GM23338 (cell line): ENCODE results near the gene HBM. TPM values are rescaled to one million over a fixed set of nuclear protein-coding genes. Genes with fewer than 3 reads are reported as not detected.
A peak's percentile ranks its signal among the peaks of the same experiment; 100 is the strongest.

Source experiments
- ATAC-seq: fragments of 200-7000 bp; cut with Tn5 transposase; 3 replicates; pipeline ENCODE4 v1.9.1; 2020
- DNase-seq: peaks from one replicate; pipeline ENCODE4 v3.0.0-alpha.2; 2015; ENCODE audit warnings: low spot score
- H2AFZ ChIP-seq: fragments of 200-600 bp; sonication (generic); 2 replicates; pipeline ENCODE4 v1.8.0; 2016; ENCODE audit warnings: antibody characterized with exemption, mild to moderate bottlenecking, moderate library complexity
- H3F3A ChIP-seq: fragments of 200-600 bp; sonication (generic); replicated peaks from 2 replicates; pipeline ENCODE4 v1.8.0; 2017; ENCODE audit warnings: antibody characterized with exemption, mixed run types, low read depth
- H3K27ac ChIP-seq: fragments of 200-600 bp; sonication (generic); 2 replicates; pipeline ENCODE4 v1.6.1; 2016; ENCODE audit warnings: low read depth
- H3K27me3 ChIP-seq: fragments of 200-600 bp; sonication (generic); 2 replicates; pipeline ENCODE4 v1.8.0; 2016; ENCODE audit warnings: mild to moderate bottlenecking, mixed run types, moderate library complexity; ENCODE audit not compliant: insufficient read depth
- H3K36me3 ChIP-seq: fragments of 200-600 bp; sonication (generic); 2 replicates; pipeline ENCODE4 v1.8.0; 2016; ENCODE audit warnings: mild to moderate bottlenecking; ENCODE audit not compliant: insufficient read depth
- H3K4me1 ChIP-seq: fragments of 200-600 bp; sonication (generic); 2 replicates; pipeline ENCODE4 v1.8.0; 2016; ENCODE audit warnings: mild to moderate bottlenecking, moderate library complexity; ENCODE audit not compliant: insufficient read depth
- H3K4me2 ChIP-seq: fragments of 200-600 bp; sonication (generic); 2 replicates; pipeline ENCODE4 v1.7.1; 2017; ENCODE audit warnings: mixed run types
- H3K4me3 ChIP-seq: fragments of 200-600 bp; sonication (generic); 2 replicates; pipeline ENCODE4 v1.6.1; 2016; ENCODE audit warnings: mixed run types
- H3K79me2 ChIP-seq: fragments of 200-600 bp; sonication (generic); replicated peaks from 2 replicates; pipeline ENCODE4 v1.8.0; 2017; ENCODE audit warnings: mild to moderate bottlenecking; ENCODE audit not compliant: insufficient read depth
- H3K9me2 ChIP-seq: fragments of 200-600 bp; sonication (generic); 2 replicates; pipeline ENCODE4 v1.8.0; 2017; ENCODE audit not compliant: insufficient read depth
- H4K20me1 ChIP-seq: fragments of 200-600 bp; sonication (generic); replicated peaks from 2 replicates; pipeline ENCODE4 v1.8.0; 2017; ENCODE audit warnings: mild to moderate bottlenecking; ENCODE audit not compliant: insufficient read depth
- H3K27ac Mint-ChIP-seq: 2 replicates; pipeline ENCODE4 v1.8.0; 2020; ENCODE audit warnings: inconsistent platforms, mild to moderate bottlenecking, moderate library complexity, mixed read lengths
- H3K27me3 Mint-ChIP-seq: 3 replicates; pipeline ENCODE4 v1.8.0; 2022; ENCODE audit warnings: low read depth, mild to moderate bottlenecking, moderate library complexity, mixed read lengths, inconsistent platforms; ENCODE audit not compliant: insufficient read depth, poor library complexity
- H3K36me3 Mint-ChIP-seq: 3 replicates; pipeline ENCODE4 v1.8.0; 2021; ENCODE audit warnings: low read depth, mild to moderate bottlenecking, inconsistent platforms, moderate library complexity, mixed read lengths
- H3K4me1 Mint-ChIP-seq: 3 replicates; pipeline ENCODE4 v1.8.0; 2020; ENCODE audit warnings: mild to moderate bottlenecking, inconsistent platforms, mixed read lengths
- H3K4me3 Mint-ChIP-seq: 3 replicates; pipeline ENCODE4 v1.8.0; 2021; ENCODE audit warnings: moderate library complexity, mild to moderate bottlenecking, inconsistent platforms, mixed read lengths
- H3K9me3 Mint-ChIP-seq: 3 replicates; pipeline ENCODE4 v1.8.0; 2020; ENCODE audit warnings: moderate library complexity, mild to moderate bottlenecking, inconsistent platforms, mixed read lengths
- EZH2phosphoT487 ChIP-seq: fragments of 200-600 bp; sonication (generic); IDR thresholded peaks from one replicate; pipeline ENCODE4 v1.8.1; 2018; ENCODE audit warnings: antibody characterized with exemption; ENCODE audit not compliant: unreplicated experiment
- NANOG ChIP-seq: IDR thresholded peaks from 2 replicates; pipeline ENCODE4 v1.6.1; 2016; ENCODE audit warnings: antibody characterized with exemption, borderline replicate concordance
- ZNF331 ChIP-seq: fragments of 250-450 bp; sonication (Bioruptor Pico); IDR thresholded peaks from 2 replicates; pipeline ENCODE4 v1.5.0; 2020; ENCODE audit warnings: low read depth, mild to moderate bottlenecking, moderate library complexity
- polyA plus RNA-seq: library from polyadenylated mRNA; unstranded; fragments of >200 nt; fragmentation: Nextera tagmentation; extraction: Ambion mirVana; gene quantifications from 2 replicates; pipeline ENCODE4 v1.2.1, GENCODE V29; 2016
- total RNA-seq: library from RNA; depleted of rRNA; stranded (reverse); fragments of >200 nt; shearing (Covaris generic); gene quantifications from 2 replicates; pipeline ENCODE4 v1.2.3, GENCODE V29; 2014
- TF ChIP-seq, protein P1 (sequence below): fragments of 250-450 bp; sonication (Bioruptor Pico); IDR thresholded peaks from 2 replicates; pipeline ENCODE4 v1.5.0; 2020; ENCODE audit warnings: mild to moderate bottlenecking, moderate library complexity
- TF ChIP-seq, protein P2 (sequence below), 2 experiments: fragments of 200-600 bp in 1 of 2; sonication (generic) in 1 of 2; conservative IDR thresholded peaks; 2 replicates each; pipeline versions ENCODE4 v1.5.1 to v1.6.1; 2016 to 2017; ENCODE audit warnings: antibody characterized with exemption in 2 of 2, low read depth in 2 of 2, mild to moderate bottlenecking in 2 of 2, moderate library complexity in 1 of 2

Gene HBM
- total and polyA plus RNA-seq, 2 experiments from 2014 or later, result not detected

GRCh38 chr16:189604-190186, 23.9 kb downstream of the HBM start (continued):
- TF ChIP-seq, protein P1, sequence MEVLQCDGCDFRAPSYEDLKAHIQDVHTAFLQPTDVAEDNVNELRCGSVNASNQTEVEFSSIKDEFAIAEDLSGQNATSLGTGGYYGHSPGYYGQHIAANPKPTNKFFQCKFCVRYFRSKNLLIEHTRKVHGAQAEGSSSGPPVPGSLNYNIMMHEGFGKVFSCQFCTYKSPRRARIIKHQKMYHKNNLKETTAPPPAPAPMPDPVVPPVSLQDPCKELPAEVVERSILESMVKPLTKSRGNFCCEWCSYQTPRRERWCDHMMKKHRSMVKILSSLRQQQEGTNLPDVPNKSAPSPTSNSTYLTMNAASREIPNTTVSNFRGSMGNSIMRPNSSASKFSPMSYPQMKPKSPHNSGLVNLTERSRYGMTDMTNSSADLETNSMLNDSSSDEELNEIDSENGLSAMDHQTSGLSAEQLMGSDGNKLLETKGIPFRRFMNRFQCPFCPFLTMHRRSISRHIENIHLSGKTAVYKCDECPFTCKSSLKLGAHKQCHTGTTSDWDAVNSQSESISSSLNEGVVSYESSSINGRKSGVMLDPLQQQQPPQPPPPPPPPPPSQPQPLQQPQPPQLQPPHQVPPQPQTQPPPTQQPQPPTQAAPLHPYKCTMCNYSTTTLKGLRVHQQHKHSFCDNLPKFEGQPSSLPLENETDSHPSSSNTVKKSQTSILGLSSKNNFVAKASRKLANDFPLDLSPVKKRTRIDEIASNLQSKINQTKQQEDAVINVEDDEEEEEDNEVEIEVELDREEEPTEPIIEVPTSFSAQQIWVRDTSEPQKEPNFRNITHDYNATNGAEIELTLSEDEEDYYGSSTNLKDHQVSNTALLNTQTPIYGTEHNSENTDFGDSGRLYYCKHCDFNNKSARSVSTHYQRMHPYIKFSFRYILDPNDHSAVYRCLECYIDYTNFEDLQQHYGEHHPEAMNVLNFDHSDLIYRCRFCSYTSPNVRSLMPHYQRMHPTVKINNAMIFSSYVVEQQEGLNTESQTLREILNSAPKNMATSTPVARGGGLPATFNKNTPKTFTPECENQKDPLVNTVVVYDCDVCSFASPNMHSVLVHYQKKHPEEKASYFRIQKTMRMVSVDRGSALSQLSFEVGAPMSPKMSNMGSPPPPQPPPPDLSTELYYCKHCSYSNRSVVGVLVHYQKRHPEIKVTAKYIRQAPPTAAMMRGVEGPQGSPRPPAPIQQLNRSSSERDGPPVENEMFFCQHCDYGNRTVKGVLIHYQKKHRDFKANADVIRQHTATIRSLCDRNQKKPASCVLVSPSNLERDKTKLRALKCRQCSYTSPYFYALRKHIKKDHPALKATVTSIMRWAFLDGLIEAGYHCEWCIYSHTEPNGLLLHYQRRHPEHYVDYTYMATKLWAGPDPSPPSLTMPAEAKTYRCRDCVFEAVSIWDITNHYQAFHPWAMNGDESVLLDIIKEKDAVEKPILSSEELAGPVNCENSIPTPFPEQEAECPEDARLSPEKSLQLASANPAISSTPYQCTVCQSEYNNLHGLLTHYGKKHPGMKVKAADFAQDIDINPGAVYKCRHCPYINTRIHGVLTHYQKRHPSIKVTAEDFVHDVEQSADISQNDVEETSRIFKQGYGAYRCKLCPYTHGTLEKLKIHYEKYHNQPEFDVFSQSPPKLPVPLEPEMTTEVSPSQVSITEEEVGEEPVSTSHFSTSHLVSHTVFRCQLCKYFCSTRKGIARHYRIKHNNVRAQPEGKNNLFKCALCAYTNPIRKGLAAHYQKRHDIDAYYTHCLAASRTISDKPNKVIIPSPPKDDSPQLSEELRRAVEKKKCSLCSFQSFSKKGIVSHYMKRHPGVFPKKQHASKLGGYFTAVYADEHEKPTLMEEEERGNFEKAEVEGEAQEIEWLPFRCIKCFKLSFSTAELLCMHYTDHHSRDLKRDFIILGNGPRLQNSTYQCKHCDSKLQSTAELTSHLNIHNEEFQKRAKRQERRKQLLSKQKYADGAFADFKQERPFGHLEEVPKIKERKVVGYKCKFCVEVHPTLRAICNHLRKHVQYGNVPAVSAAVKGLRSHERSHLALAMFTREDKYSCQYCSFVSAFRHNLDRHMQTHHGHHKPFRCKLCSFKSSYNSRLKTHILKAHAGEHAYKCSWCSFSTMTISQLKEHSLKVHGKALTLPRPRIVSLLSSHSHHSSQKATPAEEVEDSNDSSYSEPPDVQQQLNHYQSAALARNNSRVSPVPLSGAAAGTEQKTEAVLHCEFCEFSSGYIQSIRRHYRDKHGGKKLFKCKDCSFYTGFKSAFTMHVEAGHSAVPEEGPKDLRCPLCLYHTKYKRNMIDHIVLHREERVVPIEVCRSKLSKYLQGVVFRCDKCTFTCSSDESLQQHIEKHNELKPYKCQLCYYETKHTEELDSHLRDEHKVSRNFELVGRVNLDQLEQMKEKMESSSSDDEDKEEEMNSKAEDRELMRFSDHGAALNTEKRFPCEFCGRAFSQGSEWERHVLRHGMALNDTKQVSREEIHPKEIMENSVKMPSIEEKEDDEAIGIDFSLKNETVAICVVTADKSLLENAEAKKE (CRISPR knock-in tag), result no peak

DNA sequence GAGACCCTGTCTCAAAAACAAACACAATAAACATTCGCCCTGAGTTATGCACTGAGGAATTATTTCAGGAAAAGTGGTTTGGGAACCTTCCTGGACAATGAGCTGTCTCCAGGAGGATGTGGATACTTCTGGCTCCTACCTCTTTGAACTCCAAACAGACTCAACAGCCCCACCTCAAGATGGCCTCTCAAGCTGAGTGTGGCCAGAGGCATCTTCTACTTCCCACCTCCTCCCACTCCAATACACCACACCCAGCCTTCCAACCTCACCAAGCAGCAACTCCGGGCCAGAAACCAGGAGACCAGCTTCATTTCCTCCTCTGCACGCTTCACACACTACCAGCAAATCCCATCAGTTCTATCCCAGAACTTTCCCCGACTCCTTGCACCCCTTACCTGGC, 26.1 kb downstream of the HBM start:
- peaks cover 83% of the 10 kb centered on the region for H3K36me3 ChIP-seq
- no peak overlapping the region for H3K4me3 Mint-ChIP-seq

More for the DNA sequence above, 26.1 kb downstream of the HBM start:
- Mint-ChIP-seq H3K9me3 (no peaks in the 10 kb centered on the region), H3K36me3 (peaks cover 90% of the 10 kb centered on the region), H3K27me3 (peaks cover 5% of the 10 kb centered on the region), H3K4me1 (no peaks in the 10 kb centered on the region), H3K27ac (no peak overlapping the region)
- peaks cover 46% of the 10 kb centered on the region for H3F3A ChIP-seq
- no peak overlapping the region for H2AFZ ChIP-seq
- H3K4me1 ChIP-seq, result no peaks in the 10 kb centered on the region
- no peak for DNase-seq
- no peak overlapping the region for H3K4me2 ChIP-seq
- H3K4me3 ChIP-seq, result no peak overlapping the region
- H3K27me3 ChIP-seq, result no peaks in the 10 kb centered on the region
- no peak for ATAC-seq
- TF ChIP-seq NANOG, result no peak
- no peak for TF ChIP-seq EZH2phosphoT487
- TF ChIP-seq ZNF331 (CRISPR knock-in tag), result no peak
- TF ChIP-seq, protein P2, sequence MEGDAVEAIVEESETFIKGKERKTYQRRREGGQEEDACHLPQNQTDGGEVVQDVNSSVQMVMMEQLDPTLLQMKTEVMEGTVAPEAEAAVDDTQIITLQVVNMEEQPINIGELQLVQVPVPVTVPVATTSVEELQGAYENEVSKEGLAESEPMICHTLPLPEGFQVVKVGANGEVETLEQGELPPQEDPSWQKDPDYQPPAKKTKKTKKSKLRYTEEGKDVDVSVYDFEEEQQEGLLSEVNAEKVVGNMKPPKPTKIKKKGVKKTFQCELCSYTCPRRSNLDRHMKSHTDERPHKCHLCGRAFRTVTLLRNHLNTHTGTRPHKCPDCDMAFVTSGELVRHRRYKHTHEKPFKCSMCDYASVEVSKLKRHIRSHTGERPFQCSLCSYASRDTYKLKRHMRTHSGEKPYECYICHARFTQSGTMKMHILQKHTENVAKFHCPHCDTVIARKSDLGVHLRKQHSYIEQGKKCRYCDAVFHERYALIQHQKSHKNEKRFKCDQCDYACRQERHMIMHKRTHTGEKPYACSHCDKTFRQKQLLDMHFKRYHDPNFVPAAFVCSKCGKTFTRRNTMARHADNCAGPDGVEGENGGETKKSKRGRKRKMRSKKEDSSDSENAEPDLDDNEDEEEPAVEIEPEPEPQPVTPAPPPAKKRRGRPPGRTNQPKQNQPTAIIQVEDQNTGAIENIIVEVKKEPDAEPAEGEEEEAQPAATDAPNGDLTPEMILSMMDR (conservative IDR thresholded peaks at IDR 0.05; ENCODE audit: low read depth in 2 of 2), result no peak
- peaks cover 13% of the 10 kb centered on the region for H4K20me1 ChIP-seq
- peak overlapping the region; percentile 39; the same call in 1 of the 2 replicates for H3K27ac ChIP-seq
- peaks cover 9% of the 10 kb centered on the region; the same call in 1 of the 2 replicates for H3K79me2 ChIP-seq
- no peaks in the 10 kb centered on the region for H3K9me2 ChIP-seq
